NCI-H2081 treated with DMSO at 0.1 percent for 48 hours (cell line): ENCODE results near the gene BTLA.
"Not testable (repeated sequence)": the region's sequence is repeated elsewhere in the genome, so short reads cannot be mapped to it uniquely, and the experiment has no call there.

Experiments
- DNase-seq: peaks from one replicate; lab custom pipeline; 2025; lab: John Stamatoyannopoulos, UW

The BTLA gene

DNA sequence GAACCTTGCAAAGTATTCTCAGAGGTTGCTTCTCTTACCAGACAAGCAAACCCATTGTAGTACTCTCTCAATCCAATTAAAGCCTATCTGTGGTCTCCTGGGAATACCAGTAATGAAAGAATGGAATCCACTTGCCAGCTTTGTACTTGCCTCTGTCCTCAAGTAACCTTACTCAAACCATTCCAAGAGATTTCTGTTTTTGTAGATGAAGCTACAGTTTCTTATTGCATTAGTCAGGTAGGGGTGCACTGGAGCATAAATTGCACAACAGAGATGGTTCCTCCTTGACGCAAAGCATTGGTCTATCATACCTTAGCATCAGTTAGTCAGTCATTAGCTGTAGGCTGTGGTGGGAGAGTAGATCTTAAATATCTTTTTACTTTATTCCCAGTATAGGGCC is 52.9 kb downstream of the BTLA start:
- no peak for DNase-seq

DNA sequence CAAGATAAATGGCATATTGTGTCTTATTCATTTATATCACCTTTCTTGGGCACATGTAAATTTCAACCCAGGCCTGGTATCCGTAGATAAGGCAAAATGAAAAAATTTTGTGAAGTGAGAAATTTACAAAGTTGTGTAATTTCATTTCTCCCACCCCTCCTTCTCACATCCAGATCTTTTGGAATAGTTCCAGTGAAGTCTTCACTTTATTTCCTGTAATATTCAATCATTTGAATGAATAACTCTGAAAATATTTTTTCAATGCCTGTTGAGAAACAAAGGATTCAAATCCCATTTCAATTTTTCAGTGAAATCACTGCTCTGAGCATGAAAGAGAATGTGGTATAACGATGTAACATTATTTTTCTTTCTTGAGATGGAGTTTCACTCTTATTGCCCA is 53.4 kb downstream of the BTLA start:
- no peak for DNase-seq

DNA sequence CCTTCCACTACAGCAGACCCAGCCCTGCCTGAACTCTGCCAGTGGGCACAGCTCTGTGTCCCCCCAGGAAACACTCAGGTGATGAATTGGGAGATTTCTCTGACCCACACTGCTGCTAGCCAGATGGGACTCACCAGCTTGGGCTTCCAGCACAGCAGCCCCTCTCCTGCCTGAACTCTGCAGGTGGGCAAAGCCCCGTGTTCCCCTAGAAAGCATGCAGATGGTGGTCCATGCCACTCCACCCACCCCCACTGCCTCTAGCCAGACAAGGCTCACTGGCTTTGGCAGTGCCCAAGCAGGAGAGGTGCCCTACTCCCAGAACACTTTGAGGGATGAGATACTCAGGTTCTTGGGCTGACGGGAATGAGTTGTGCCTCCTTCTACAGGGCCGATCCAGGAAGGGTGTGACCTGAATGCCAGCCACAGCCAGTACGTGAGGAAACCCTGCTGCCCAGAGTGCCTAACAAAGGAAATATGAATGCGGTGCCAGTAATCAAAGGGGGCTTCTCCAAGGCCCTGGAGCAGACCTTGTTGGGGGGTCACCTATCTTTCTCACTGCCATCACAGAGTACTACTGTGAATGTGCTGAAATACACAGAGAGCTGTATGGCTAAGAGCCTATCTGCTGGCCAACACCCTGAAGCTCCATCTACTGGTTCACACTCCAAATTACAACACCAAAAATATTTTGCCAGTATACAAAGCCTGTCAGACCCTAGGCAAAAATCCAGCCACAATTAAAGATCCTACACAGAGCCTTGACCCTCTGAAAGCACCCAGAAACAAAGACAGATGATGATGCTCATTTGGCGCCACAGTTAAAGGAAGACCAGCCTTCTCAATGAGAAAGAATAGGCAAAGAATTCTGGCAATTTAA is 61.9 kb downstream of the BTLA start:
- no peak for DNase-seq

GRCh38 chr3:112429960-112430359 is 69.3 kb downstream of the BTLA start:
- no peak for DNase-seq

DNA sequence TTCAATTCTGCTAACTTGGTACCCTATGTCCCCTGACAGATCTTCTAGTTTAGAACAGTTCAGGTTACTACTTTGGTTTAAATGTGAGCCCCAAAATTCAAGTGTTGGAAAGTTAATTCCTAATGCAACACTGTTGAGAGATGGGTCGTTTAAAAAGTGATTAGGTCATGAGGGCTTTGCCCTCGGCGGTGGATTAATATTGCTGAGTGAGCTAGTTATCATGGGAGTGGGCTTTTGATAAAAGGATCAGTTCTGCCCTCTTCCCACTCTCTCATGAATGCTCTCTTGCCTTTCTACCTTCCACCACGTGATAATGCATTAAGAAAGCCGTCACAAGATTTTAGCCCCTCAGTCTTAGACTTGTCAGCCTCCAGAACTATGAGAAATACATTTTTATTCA is 72.1 kb downstream of the BTLA start:
- no peak for DNase-seq

DNA sequence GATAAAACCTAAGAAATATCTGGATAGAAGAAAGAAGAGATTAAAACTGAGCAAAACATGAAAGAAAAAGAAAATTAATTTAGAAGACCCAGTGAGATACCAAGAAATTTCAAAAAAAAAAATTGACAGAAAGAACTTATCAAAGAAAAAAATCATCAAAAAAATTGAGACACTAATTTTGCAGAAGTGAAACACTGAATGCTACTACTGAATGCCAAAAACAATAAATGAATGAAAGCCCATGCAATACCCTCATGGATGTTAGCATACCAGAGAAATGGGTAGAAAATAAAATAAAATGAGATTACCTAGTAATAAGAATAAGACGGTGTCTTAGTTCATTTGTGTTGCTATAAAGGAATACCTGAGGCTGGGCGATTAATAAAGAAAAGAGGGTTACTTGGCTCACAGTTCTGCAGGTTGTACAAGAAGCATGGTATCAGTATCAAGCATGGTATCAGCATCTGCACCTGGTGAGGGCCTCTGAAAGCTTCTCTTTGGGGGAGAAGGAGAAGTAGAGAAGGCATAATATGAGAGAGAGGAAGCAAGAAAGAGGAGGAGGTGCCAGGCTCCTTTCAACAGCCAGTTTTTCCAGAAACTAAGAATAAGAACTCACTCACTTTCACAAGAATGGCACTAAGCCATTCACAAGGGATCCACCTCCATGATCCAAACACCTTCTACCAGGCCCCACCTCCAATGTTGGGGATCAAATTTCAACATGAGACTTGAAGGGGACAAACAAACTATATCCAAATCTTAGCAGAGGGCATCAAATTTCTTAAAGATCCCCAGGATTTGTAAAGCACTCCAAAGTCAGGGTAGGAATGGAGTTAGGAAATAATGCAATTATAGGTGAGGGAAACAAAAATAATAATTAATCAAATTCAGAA is 73.2 kb downstream of the BTLA start:
- no peak for DNase-seq

- DNase-seq = no peak
Observed at GRCh38 chr3:112425382-112425781, 73.9 kb downstream of the BTLA start.

DNA sequence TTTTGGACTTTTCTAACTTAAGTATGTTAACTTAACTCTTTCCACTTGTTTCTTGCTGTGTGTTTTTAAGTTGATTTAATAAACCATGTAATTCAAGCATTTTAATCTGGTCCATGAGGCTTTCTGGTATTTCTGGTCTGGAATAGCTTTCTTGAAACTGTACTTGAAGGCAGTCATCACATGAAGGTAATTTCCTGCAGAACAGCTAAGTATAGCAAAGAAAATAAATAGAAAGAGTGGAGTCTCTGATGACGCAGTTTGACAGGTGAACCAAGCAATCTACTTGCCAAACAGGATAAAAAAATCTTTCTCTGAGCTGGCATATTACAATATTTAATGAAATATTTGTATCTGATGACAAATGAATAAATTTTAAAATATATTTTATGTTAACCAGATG is 74.9 kb downstream of the BTLA start:
- no peak for DNase-seq

- DNase-seq = not testable (repeated sequence)
Observed at GRCh38 chr3:112422921-112423320, 76.4 kb downstream of the BTLA start.

- not testable (repeated sequence) for DNase-seq
Observed at GRCh38 chr3:112418526-112418925, 80.7 kb downstream of the BTLA start.

GRCh38 chr3:112417696-112418318 is 81.5 kb downstream of the BTLA start:
- DNase-seq = no peak

DNA sequence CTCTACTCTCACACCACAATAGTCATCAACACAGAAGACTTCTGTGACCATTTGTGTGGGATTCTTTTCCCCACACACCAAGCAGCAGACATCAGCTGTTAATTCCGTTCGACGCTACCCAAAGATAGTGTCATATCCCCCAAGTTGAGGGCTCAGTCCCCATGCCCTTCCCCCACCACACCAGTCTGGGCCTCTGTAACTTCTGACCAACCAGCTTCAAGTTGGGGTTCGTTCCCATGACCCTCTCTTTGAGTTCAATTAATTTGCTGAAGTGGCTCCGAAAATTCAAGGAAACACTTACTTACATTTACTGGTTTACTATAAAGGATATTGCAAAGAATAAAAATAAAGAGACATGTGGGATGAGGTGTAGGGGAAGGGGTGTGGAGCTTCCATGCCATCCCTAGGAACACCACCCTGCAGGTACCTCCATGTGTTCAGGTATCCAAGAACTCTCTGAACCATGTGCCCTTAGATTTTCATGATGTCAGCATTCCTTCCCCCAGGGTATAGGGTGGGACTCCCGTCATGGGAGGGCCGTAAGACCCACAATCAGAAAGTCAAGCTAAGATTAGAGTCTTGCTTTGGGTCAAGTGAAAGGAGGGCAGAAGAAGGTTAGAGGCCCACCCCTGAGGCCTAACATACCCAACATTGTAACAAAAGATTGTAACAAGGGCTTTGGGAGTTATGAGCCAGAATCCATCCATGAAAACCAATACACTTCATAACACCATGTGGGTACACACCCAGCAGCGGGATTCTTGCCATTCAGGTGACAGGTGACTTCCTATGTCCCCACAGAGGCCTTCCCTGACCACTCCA is 82.7 kb downstream of the BTLA start:
- no peak for DNase-seq

GRCh38 chr3:112415390-112415789 is 83.9 kb downstream of the BTLA start:
- no peak for DNase-seq
